HG03575 (cell line): ENCODE measurements around the gene TSEN15.
"Not testable (repeated sequence)": the region's sequence is repeated elsewhere in the genome, so short reads cannot be mapped to it uniquely, and the experiment has no call there.

Experiments used
- ATAC-seq: cut with Tn5 transposase; IDR thresholded peaks from one replicate; pipeline ENCODE4 v1.9.1; 2021; ENCODE audit not compliant: unreplicated experiment, insufficient number of reproducible peaks, low FRiP score; ENCODE audit errors: extremely low read depth

The TSEN15 gene

DNA sequence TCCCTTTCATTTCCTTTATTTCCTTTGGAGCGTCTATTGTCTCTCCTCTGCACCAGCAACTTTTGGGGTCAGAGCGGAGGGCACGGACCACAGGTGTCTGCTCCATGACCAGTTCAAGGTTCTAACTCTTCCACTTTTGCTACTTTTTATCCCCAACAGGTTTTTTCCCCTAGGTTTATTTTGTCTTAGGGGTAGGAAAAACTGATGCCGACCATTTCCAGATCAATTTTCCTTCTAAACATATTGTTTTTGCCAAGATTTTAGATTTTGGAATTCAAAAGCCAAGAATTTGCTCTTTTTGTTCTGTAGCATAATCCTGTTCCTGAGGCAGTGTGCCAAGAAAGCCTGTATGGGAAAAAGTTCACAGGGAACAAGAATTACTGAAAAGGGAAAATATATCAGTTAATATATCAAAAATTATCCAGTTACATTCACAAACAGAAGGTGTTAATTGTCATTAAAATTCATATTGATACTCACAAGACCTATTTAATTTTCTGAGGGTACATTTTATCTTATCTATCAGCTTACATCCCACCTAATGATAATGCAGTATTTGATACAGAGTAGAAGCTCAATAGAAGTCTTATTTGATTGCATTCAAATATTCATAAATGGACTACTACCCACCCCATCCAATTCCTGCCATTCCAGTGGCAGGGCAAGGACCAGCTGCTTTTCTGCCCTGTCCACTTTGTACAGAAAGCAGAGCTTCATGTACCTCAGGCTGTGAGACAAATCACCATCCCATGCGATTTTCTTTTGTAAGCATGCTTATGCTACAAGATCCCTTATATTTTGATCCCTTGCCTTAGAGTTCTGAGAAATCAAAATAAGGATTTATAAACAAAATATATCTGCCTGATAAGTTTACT is 31.2 kb downstream of the TSEN15 start:
- no peak for ATAC-seq

DNA sequence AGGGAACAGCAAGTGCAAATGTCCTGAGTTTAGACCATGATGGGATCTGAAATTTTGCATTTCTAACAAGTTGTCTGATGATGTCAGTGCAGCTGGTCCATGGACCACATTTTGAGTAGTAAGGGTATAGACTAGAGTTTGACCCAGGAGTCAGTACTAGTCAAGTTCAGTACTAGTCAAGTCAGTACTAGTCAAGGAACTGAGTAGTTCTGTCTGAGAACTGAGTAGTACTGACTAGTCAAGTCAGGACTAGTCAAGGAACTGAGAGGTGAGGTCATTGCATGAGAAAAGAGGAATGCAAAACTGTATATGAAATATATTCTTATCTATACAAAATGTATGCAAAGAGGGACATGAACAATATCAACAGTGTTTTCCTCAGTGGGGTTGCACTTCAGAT is 34.1 kb downstream of the TSEN15 start:
- no peak for ATAC-seq

DNA sequence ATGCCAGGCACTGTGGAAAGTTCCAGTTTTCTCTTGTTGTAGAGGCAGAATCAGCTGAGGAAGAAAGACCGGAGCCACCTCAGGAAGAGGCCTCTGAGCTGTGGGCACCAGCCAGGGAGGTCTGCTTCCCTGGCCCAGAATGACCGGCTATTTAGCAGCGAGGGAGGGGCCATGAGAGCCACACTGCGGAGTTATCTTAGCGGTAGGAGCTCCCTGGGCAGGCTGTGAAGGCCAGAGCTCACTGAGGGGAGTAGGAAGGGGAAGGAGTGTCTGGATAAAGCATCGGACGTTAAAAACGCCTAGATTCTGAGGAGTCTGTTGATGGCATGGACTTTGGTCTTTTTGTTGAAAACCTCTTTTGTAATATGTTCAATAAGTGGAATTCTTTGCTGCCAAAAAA is 36.5 kb downstream of the TSEN15 start:
- no peak for ATAC-seq

DNA sequence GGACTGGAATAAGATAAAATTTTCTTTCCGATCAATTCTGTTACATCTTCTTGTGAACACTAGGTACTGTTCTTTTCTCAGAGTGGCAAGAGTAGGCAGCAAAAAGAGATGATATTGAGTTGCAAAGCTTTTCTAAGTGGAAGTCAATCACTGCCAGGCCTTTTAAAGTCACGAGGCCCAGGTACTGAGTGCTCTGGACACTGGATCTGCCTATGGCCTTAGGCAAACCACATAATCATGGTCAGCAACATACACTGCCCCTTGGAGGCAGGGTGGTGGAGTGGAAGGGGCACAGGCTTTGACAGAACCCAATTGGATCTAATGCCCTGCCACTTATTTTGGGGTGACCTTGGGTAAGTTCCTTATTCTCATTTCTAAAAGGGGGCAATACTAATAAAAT is 41.5 kb downstream of the TSEN15 start:
- ATAC-seq = no peak

DNA sequence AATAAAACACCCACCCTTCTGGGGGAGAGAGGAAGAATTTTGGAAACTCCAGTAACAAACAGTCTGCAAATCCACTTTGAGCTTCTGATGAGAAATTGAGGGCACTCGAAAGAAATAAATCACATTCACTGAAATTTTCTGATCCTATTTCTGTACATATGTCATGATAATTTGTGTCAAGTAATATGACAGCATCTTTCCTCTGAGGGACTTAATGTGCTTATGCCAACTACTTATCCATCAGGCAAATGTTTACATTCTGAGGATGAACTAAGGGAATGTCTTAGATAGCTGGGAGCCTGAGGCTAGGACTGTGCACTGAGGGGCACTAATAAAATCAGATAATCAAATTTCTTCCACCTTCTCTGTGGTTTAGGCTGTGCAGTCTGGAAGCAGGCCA is 44.5 kb downstream of the TSEN15 start:
- no peak for ATAC-seq

DNA sequence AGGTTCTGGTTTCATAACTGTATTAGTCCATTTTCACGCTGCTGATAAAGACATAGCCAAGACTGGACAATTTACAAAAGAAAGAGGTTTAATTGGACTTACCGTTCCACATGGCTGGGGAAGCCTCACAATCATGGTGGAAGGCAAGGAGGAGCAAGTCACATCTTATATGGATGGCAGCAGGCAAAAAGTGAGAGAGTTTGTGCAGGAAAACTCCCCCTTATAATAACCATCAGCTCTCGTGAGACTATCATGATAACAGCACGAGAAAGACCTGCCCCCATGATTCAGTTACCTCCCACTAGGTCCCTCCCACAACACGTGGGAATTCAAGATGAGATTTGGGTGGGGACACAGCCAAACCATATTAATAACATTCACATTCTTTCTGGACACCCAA is 45.0 kb downstream of the TSEN15 start:
- not testable (repeated sequence) for ATAC-seq

DNA sequence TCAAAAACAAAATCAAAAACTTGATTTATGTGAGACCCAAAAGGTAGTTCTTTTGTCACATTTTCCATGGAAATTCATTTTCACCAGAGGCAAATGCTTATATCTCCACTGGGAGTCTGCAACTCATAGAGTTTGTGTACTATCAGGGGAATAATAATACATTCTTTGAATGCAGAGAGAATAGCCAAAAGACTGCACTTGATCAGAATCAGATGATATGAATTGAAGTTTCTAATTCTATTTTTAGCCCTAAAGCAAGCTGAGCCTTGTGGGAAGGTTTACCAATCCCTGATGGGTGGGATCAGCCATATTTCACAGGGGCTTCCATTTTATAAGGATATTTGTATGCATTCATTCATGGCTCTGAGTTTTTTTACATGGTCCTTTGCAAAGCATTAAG is 49.6 kb downstream of the TSEN15 start:
- ATAC-seq = no peak

DNA sequence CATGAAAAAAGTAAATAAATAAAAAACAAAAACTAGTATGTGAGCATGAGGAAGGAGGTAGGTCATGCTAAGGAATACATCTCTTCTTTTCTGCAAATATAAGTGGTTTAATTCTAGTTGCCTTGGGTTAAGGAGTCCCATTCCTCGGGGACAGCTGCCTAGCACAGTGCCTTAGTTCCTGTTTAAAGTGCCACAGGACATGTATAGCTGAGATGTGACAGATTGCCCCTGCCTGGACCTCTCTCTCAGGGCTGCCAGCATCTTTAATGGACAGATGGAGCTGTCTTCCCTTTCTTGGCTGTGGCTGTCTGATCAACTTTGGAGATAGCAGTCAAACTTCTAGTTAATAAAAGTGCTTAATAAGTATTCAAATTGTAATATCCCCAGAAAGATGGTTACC is 50.0 kb downstream of the TSEN15 start:
- no peak for ATAC-seq

DNA sequence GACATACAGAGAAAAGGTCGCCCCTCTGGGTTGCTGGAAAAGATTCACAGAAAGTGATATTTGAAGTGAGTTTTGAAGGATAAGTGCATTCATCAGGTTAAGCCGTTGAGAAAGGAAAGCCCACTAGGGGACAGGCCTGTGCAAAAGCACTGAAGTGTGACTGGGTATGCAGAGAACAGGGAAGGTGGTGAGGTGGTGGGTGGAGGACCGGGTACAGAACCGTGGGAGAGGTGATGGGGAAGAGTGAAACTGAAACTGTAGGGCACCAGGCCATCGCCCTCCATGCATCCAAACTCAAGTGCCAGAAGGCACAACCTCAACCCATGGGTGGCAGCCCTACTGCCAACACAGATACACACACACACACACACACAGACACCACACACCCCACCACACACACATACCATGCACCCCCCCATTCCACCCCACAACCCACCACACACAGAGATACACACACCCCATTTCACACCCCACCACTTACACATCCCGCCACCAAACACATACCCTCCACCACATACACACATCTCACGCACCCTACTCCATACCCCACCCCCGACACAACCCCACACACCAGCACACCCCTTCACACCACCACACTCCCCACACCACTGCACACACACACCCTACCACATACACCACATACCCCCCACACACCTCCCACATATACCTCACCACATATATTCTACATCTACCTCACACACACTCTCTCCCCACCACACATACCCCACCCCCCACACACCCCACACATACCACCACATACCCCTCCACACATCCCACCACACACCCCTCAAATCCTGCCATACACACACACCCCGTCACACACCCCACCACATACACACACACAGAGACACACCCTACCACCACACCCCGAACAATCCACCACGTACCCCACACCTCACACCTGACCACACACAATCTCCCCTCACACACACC is 59.0 kb downstream of the TSEN15 start:
- no peak for ATAC-seq

DNA sequence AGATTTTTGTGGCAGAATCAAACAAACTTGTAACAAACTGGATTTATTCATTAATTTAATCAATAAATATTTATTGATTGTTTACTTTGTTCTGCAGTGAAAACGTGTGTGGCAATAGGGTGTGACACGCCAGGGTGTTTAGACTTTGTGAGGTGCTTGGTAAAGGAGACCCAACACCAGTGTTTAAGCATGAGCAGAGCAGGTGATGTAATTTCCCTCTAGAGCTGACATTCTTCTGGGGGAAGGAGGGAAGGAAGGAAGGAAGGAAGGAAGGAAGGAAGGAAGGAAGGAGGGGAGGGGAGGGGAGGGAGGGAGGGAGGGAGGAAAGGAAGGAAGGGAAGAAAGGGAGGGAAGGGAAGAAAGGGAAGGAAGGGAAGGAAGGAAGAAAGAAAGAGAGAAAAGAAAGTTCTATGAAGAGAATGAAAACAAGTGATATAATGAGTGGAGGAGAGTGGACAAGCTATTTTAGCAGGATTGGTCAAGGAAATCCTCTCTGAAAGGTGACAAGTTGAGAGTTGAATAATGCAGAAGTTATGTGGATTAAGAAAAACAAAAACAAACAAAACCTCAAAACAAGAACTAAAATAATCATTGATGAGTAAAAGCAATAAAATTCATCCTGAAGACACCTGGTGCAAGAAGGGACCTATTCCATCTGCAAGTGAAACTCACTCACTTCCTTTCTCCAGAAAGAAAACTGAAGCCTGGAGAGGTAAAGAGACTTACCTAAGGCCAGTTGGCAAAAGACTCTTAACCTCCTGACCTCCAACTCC is 60.8 kb downstream of the TSEN15 start:
- ATAC-seq = no peak

DNA sequence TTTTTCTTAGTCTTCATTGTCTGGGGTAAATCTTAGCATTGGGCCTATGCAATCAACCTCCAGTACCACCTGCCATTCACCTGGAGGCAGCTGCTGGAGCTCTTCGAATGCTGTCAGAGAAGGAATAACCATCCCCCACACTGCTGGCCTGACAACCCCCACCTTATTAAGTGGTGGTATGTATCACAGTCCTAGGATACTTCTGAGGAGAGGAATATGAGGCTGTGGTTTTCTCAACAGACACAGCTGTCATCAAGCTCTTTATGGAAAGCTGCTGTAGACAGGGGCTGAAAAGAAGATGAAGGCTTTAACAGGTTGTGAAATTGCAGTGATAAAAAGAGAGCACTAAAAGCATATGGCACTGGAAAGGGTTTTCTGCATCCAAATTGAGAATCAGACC is 61.7 kb downstream of the TSEN15 start:
- ATAC-seq = no peak

DNA sequence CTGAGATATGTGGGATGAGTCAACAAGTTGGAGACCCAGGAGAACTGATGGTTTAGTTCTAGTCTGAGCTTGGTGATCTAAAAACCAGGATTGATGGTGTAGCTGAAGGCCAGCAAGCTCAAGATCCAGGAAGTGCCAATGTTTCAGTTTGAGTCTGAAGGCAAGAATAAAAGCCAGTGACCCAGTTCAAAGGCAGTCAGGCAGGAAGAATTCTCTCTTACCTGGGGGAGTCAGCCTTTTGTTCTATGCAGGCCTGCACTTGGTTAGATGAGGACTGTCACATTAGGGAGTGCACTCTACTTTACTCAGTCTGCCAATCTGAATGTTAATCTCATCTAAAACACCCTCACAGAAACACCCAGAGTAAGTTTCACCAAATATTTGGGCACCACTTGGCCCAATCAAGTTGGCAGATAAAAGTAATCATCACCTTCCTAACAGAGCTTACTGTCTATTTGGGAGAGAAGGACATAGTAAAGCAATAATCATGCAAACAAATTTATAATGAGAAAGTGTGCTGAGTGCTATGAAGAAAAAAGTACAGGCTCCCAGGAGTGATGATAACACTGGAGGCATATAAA is 63.4 kb downstream of the TSEN15 start:
- no peak for ATAC-seq

DNA sequence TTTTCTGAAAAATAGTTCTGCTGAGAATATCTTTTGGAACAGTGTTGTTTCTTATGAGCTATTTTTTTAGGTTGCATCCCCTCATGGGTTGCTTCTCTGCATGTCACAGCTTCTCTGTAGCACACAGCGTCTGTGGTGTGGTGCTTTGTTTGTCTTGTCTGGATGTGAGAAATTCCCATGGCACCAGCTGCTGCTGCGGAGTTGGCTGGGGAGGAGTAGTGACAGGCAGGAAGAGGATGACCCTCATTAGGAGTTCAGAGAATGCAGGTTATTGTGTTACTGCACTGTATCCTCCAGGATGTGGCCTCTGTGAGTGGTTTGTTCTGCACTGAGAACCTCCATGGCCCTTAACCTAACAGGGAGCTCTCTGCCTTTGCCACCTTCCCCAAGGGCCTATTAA is 64.8 kb downstream of the TSEN15 start:
- ATAC-seq = no peak

DNA sequence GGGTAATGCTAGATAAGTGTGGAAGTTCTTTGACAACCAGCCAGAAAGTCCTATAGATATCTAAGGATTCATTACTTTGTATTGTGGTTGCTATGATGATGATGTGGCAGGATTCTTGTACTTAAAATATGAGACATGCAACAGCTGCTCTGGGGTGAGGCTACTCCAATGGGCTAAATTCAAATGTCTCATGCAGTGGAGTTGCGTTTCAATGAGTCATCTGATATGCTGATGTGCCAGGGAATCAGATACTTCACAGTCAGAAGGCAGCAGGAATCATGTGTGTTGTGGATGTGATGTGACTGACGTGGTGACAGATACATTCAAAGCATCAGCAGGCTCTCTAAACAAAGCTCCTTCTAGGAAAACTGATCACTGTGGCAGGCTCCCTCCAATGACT is 66.5 kb downstream of the TSEN15 start:
- ATAC-seq = no peak
